ENCODE measurements around the gene C20orf173. TPM values are rescaled to one million over a fixed set of nuclear protein-coding genes. Genes with fewer than 3 reads are reported as not detected.

The C20orf173 gene
- not detected for total RNA-seq

GRCh38 chr20:35529552-35529951 is at the start of gene C20orf173:
TSS of gene C20orf173 (minus strand) at chr20:35529652. CDS start at chr20:35529373, 279 bp downstream.
- POLR2A ChIA-PET = no interaction called here
- DNase-seq = no peak
- CTCF ChIA-PET = no interaction called here
- no peak for TF ChIP-seq CTCF (IDR thresholded peaks at IDR 0.05)
- H3K4me1 Mint-ChIP-seq (ENCODE audit: low read depth) = no peaks in the 10 kb centered on the region
- H3K27me3 Mint-ChIP-seq = no peaks in the 10 kb centered on the region
- ATAC-seq = no peak
- no peaks in the 10 kb centered on the region for H3K36me3 Mint-ChIP-seq (ENCODE audit: low read depth)
- H3K27ac Mint-ChIP-seq = no peak within 1 kb of the TSS
- intact Hi-C loops (cut with micrococcal nuclease) = no loop called here
- no peaks in the 10 kb centered on the region for H3K9me3 Mint-ChIP-seq
- H3K4me3 Mint-ChIP-seq = no peak within 1 kb of the TSS

GRCh38 chr20:35579196-35579595 is 49.7 kb upstream of the C20orf173 start:
- Mint-ChIP-seq H3K27me3 (no peaks in the 10 kb centered on the region), H3K36me3 (ENCODE audit: low read depth) (no peaks in the 10 kb centered on the region), H3K27ac (no peak overlapping the region), H3K4me3 (no peak overlapping the region), H3K4me1 (ENCODE audit: low read depth) (no peaks in the 10 kb centered on the region), H3K9me3 (no peaks in the 10 kb centered on the region)
- ChIA-PET POLR2A (no interaction called here), CTCF (no interaction called here)
- no peak for ATAC-seq
- no peak for TF ChIP-seq CTCF (IDR thresholded peaks at IDR 0.05)
- DNase-seq = no peak
- intact Hi-C loops (cut with micrococcal nuclease) = no loop called here

GRCh38 chr20:35578469-35578868 is 49.0 kb upstream of the C20orf173 start:
- peaks cover 1% of the 10 kb centered on the region for H3K9me3 Mint-ChIP-seq
- intact Hi-C loops (cut with micrococcal nuclease) = no loop called here
- no peak for TF ChIP-seq CTCF (IDR thresholded peaks at IDR 0.05)
- no peak overlapping the region for H3K4me3 Mint-ChIP-seq
- no peak overlapping the region for H3K27ac Mint-ChIP-seq
- no peaks in the 10 kb centered on the region for H3K4me1 Mint-ChIP-seq (ENCODE audit: low read depth)
- ATAC-seq = no peak
- DNase-seq = no peak
- ChIA-PET POLR2A (no interaction called here), CTCF (no interaction called here)
- H3K27me3 Mint-ChIP-seq = no peaks in the 10 kb centered on the region
- H3K36me3 Mint-ChIP-seq (ENCODE audit: low read depth) = no peaks in the 10 kb centered on the region

GRCh38 chr20:35576816-35577215 is 47.4 kb upstream of the C20orf173 start:
- no peak overlapping the region for H3K27ac Mint-ChIP-seq
- intact Hi-C loops (cut with micrococcal nuclease) = no loop called here
- peaks cover 2% of the 10 kb centered on the region for H3K36me3 Mint-ChIP-seq (ENCODE audit: low read depth)
- no peaks in the 10 kb centered on the region for H3K27me3 Mint-ChIP-seq
- TF ChIP-seq CTCF (IDR thresholded peaks at IDR 0.05) = no peak
- POLR2A ChIA-PET = no interaction called here
- CTCF ChIA-PET = no interaction called here
- H3K4me1 Mint-ChIP-seq (ENCODE audit: low read depth) = no peaks in the 10 kb centered on the region
- no peak for DNase-seq
- peaks cover 7% of the 10 kb centered on the region for H3K9me3 Mint-ChIP-seq
- ATAC-seq = no peak
- H3K4me3 Mint-ChIP-seq = no peak overlapping the region

- POLR2A ChIA-PET = no interaction called here
- H3K27ac Mint-ChIP-seq = no peak overlapping the region
- CTCF ChIA-PET = no interaction called here
- H3K4me1 Mint-ChIP-seq (ENCODE audit: low read depth) = no peaks in the 10 kb centered on the region
- ATAC-seq = no peak
- no peak for TF ChIP-seq CTCF (IDR thresholded peaks at IDR 0.05)
- DNase-seq = no peak
- intact Hi-C loops (cut with micrococcal nuclease) = no loop called here
- H3K36me3 Mint-ChIP-seq (ENCODE audit: low read depth) = peaks cover 2% of the 10 kb centered on the region
- H3K9me3 Mint-ChIP-seq = peaks cover 7% of the 10 kb centered on the region
- H3K4me3 Mint-ChIP-seq = no peak overlapping the region
- H3K27me3 Mint-ChIP-seq = no peaks in the 10 kb centered on the region
Measured at GRCh38 chr20:35575958-35576357, 46.5 kb upstream of the C20orf173 start.
